Measurements from ENCODE around the gene SLC46A2.

Gene SLC46A2

DNA sequence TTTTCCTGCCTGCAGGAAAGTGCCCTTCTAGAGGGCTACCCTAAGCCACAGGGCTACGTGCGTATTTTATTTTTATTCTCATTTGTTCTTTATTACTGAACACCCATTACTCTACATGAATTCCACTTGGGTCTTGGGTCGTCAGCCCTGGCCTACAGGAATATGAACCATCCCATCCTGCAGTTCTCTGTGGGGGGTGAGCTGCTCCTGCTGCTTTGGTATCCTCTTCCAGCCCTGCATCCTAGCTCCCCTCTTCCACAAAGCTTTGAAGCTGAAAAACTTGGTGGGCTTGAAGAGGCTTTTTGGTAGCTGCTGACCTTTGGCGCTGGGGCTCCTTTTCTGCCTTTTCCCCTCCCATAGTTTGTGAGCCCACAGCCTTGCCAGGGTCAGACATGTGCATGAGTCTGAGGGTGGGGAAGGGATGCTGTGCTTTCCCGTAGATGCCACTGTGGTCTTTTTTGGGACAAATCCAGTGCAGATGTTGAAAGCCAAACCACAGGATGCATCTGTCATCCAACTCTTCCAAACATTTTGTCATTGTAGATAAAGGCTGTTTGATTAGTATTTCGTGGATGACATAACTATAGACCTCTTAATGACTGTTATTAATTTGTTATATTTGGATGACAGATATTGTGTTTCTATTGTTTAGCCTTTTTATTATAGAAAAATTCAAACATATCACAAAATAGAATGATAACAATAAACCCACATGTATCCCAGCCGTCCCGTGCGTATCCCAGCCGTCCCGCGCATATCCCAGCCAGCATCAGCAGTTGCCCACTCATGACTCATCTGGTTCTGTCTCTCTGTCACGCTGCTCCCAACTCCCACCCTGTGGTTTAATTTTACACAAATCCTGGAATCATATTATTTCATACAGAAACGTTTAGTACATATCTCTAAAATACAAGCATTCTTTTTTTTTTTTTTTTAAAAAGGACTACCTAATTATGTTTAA lies 43.9 kb downstream of the SLC46A2 start:
- H3K4me3 ChIP-seq (ENCODE audit: low read depth, low read length), result no peak overlapping the region
- TF ChIP-seq, protein P1, sequence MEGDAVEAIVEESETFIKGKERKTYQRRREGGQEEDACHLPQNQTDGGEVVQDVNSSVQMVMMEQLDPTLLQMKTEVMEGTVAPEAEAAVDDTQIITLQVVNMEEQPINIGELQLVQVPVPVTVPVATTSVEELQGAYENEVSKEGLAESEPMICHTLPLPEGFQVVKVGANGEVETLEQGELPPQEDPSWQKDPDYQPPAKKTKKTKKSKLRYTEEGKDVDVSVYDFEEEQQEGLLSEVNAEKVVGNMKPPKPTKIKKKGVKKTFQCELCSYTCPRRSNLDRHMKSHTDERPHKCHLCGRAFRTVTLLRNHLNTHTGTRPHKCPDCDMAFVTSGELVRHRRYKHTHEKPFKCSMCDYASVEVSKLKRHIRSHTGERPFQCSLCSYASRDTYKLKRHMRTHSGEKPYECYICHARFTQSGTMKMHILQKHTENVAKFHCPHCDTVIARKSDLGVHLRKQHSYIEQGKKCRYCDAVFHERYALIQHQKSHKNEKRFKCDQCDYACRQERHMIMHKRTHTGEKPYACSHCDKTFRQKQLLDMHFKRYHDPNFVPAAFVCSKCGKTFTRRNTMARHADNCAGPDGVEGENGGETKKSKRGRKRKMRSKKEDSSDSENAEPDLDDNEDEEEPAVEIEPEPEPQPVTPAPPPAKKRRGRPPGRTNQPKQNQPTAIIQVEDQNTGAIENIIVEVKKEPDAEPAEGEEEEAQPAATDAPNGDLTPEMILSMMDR (IDR thresholded peaks at IDR 0.05; ENCODE audit: low read depth, low read length), result no peak

DNA sequence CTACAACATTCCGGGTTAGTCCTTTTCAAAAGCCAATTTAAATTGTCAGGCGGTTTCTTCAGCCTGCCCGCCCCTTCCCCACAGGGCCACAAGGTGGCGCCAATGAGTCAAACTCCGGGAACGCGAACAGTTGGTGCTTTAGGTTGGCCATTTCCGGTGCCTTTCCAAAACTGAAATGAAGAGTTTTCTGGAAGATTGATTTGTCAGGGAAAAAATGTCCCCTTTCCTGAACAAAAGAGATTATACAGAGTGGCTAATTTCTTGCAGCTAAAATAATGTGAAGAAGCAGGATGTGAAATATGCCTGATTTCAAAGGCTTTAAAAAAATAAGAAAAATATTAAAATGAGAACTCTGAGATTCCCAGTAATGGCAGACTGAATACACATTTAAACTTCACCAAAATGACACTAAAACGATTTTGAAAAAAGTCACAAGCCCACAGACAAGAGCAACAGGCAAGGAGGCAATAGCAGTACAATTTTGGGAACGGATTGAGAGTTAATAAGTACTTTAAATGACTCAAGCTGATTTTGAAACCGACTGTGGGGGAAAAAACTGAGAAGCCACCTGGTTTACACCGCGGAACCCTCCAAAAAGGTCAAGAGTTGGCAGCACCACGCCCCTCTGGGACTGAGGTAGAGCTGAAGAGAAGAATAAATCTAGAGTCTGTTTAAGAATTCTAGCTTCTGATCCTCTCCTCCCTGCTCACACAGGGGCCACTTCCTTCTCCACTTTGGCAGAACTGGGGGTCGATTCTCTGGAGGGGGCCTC lies 45.7 kb downstream of the SLC46A2 start:
- TF ChIP-seq, protein P1 (IDR thresholded peaks at IDR 0.05; ENCODE audit: low read depth, low read length), result peak; percentile 97
- H3K4me3 ChIP-seq (ENCODE audit: low read depth, low read length), result no peak overlapping the region

DNA sequence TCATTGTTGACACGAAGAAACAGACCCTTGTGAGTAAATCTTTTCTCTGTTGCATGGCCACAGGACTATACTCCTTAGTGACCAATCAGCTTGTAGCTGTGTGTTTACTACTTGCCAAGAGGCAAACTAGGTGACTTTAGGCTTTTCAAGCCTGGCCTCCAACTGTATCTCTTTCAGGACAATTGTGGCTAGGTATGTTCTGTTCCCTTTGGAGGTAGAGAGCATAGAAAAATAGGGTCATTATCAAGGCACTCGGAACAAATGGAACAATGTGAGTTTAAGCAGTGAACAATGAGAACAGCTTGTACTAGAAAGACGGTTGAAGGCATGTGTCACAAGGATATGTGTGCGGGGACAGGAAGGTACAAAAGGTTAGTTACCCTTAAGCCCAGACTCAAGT lies 48.1 kb downstream of the SLC46A2 start:
- TF ChIP-seq, protein P1 (IDR thresholded peaks at IDR 0.05; ENCODE audit: low read depth, low read length), result no peak
- no peak overlapping the region for H3K4me3 ChIP-seq (ENCODE audit: low read depth, low read length)

DNA sequence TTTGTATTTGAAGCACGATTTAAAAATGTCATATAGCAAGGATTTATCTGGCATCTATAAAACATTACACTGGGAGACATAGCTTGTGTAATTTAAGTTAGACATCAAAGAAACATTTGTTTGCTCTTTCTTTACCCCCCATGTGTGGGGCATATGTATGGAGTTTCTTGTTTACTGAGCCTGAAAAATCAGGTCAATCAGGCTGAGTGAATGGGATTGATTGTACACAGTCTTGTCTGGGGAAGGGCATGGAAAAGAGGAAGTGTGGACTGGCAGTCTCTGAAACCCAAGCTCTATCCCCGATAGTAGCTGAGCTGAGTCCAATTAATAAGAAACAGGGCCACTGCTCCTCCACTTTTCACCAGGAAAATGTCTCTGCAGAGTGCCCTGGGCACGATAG lies 49.4 kb downstream of the SLC46A2 start:
- TF ChIP-seq, protein P1 (IDR thresholded peaks at IDR 0.05; ENCODE audit: low read depth, low read length), result no peak
- no peak overlapping the region for H3K4me3 ChIP-seq (ENCODE audit: low read depth, low read length)

DNA sequence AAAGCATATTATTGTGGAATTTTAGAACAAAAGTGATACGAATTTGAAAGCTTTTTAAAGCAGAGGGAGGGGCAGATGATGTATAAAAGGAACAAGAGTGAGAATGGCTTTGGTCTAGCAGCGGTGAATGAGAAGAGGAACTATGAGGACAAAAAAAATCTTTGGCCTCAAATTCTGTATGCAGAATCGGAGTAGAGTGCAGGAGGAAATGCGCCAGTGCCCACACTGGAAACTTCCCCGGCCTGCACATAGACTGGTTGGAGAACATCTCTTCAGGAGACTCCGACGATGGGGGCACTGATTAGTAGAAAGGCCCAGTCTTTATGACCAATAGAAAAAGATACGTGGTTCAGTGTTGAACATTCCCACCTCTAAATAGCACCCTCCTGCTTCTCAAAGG lies 51.3 kb downstream of the SLC46A2 start:
- no peak overlapping the region for H3K4me3 ChIP-seq (ENCODE audit: low read depth, low read length)
- TF ChIP-seq, protein P1 (IDR thresholded peaks at IDR 0.05; ENCODE audit: low read depth, low read length), result no peak

DNA sequence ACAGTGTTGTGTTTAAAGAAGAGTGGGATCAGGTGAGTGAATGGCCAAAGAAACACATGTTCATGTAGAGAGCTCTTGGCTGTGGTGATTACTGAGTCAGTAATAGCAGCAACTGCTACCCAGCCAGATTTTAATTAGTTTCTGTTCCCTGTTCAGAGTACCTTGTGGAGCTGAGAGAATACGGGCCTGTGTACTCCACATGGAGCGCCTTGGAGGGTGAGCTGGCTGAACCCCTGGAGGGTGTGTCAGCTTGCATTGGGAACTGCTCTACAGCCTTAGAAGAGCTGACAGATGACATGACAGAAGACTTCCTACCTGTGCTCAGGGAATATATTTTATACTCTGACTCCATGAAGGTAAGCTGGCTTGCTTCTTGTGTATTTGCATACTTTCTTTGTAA lies 52.3 kb downstream of the SLC46A2 start:
- H3K4me3 ChIP-seq (ENCODE audit: low read depth, low read length), result no peak overlapping the region
- TF ChIP-seq, protein P1 (IDR thresholded peaks at IDR 0.05; ENCODE audit: low read depth, low read length), result no peak

DNA sequence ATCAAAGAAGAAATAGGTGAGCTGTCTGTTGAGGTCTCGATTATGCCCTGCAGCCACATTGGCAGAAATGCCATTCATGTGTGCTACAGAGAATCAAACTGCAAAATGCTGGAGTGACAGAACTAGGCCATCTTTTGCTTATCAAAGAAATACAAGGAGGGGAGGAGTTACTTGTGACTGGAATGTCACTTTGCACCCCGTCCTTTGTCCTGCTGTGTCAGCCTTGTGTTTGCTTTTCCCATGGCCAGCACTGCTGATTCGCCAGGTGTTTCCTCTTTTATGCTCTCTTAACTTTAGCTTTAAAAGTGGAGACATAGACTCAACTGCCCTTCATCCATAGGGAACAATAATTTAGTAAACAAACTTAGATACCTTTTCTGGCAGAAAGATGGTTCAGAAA lies 54.3 kb downstream of the SLC46A2 start:
- no peak overlapping the region for H3K4me3 ChIP-seq (ENCODE audit: low read depth, low read length)
- TF ChIP-seq, protein P1 (IDR thresholded peaks at IDR 0.05; ENCODE audit: low read depth, low read length), result no peak

Data from WI38 (cell line).